ENCODE data around the gene EXOC3L2. TPM values are rescaled to one million over a fixed set of nuclear protein-coding genes. Genes with fewer than 3 reads are reported as not detected.
A peak's percentile ranks its signal among the peaks of the same experiment; 100 is the strongest.

Gene EXOC3L2
- total RNA-seq, 1 donor, result under 0.01 TPM

GRCh38 chr19:45223879-45224278 is 21.3 kb downstream of the EXOC3L2 start:
- TF ChIP-seq, protein P1, sequence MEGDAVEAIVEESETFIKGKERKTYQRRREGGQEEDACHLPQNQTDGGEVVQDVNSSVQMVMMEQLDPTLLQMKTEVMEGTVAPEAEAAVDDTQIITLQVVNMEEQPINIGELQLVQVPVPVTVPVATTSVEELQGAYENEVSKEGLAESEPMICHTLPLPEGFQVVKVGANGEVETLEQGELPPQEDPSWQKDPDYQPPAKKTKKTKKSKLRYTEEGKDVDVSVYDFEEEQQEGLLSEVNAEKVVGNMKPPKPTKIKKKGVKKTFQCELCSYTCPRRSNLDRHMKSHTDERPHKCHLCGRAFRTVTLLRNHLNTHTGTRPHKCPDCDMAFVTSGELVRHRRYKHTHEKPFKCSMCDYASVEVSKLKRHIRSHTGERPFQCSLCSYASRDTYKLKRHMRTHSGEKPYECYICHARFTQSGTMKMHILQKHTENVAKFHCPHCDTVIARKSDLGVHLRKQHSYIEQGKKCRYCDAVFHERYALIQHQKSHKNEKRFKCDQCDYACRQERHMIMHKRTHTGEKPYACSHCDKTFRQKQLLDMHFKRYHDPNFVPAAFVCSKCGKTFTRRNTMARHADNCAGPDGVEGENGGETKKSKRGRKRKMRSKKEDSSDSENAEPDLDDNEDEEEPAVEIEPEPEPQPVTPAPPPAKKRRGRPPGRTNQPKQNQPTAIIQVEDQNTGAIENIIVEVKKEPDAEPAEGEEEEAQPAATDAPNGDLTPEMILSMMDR (IDR thresholded peaks at IDR 0.05; ENCODE audit: insufficient read depth, low read length), result no peak
- no peak overlapping the region for H3K4me3 ChIP-seq (ENCODE audit: low read depth, low read length)
- DNase-seq (ENCODE audit: low read depth), result no peak

DNA sequence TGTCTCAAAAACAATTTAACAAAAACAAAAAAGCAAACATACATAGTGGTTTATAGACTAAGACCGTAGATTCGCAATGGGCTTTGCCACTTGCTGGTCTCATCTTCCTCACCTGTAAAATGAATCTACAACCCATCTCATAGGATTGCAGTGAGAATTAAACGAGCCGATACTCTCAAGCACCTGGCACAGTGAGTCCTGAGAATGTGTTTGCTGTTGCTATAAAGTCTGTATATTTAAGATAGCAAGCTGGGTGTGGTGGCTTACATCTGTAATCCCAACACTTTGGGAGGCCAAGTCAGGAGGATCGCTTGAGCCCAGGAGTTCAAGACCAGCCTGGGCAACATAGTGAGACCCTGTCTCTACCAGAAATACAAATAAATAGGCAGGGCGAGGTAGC is 22.5 kb downstream of the EXOC3L2 start:
- DNase-seq (ENCODE audit: low read depth), result no peak
- no peak overlapping the region for H3K4me3 ChIP-seq (ENCODE audit: low read depth, low read length)
- TF ChIP-seq, protein P1 (IDR thresholded peaks at IDR 0.05; ENCODE audit: insufficient read depth, low read length), result no peak

DNA sequence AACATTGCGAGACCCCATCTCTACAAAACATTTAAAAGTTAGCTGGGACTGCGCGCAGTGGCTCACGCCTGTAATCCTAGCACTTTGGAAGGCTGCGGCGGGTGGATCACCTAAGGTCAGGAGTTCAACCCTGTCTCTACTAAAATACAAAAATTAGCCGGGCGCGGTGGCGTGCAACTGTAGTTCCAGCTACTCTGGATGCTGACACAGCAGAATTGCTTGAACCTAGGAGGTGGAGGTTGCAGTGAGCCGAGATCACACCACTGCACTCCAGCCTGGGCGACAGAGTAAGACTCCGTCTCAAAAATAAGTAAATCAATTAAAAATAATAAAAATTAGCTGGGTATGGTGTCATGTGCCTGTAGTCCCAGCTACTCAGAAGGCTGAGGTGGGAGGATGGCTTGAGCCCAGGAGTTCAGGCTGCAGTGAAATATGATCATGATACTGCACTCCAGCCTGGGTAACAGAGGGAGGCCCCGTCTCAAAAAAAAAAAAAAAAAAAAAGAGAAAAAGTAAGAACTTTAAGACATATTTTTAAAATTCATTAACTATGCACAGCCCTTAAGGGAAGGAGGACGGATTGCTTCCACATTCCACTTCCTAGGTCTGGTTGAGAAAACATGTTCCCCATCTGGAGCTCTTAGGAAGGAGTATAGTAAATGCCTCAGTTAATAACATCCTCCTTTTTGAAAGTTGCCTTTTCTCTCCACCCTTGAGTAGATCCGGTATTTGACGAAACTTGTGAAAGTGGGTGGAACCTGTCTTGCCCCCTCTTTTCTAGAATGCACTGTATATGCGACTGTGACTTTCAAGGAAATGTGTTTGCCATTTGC is 26.1 kb downstream of the EXOC3L2 start:
- H3K4me3 ChIP-seq (ENCODE audit: low read depth, low read length), result no peak overlapping the region
- TF ChIP-seq, protein P1 (IDR thresholded peaks at IDR 0.05; ENCODE audit: insufficient read depth, low read length), result no peak
- no peak for DNase-seq (ENCODE audit: low read depth)

DNA sequence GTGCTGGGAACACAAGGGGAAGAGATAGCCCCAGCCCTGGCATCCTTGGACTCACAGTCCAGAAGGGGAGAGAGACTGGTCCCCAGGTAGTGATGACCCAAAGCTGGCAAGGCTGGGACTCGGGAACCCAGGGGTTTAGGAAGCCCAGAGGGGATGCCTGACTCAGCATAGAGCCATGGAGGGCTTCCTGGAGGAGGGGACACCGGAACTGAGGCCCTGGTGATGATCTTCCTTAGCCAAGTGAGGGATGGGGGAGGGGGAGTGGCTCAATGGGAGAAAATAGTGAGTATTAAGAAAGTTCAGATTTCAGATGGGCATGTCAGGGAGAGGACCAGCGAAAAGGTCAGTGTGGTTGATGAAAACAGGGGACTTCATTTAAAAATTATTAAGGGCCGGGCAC is 26.8 kb downstream of the EXOC3L2 start:
- H3K4me3 ChIP-seq (ENCODE audit: low read depth, low read length), result no peak overlapping the region
- no peak for DNase-seq (ENCODE audit: low read depth)
- TF ChIP-seq, protein P1 (IDR thresholded peaks at IDR 0.05; ENCODE audit: insufficient read depth, low read length), result no peak

DNA sequence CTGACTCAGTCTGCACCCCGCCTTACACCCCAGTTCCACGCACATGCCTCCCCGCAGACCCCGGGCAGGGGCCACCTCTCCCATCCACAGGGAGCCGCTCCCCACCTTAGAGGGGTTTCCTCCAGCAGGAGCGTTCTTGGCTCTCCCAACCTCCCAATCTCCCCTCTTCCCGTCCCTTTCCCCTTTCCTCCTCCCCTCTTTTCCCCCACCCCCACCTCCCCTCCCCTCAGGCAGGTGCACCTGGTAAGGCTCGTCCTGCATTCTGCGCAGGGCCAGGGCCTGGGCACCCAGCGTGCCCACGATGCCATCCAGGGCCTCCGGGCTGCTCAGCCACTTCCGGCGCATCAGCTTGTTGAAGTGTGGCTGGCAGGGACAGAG is 27.3 kb downstream of the EXOC3L2 start:
- TF ChIP-seq, protein P1 (IDR thresholded peaks at IDR 0.05; ENCODE audit: insufficient read depth, low read length), result no peak
- no peak for DNase-seq (ENCODE audit: low read depth)
- no peak overlapping the region for H3K4me3 ChIP-seq (ENCODE audit: low read depth, low read length)

- H3K4me3 ChIP-seq (ENCODE audit: low read depth, low read length), result peak overlapping the region; percentile 3
- DNase-seq (ENCODE audit: low read depth), result no peak
- TF ChIP-seq, protein P1 (IDR thresholded peaks at IDR 0.05; ENCODE audit: insufficient read depth, low read length), result no peak
Observed at GRCh38 chr19:45217193-45217956, 27.8 kb downstream of the EXOC3L2 start.
